H1 (cell line): Measurements from ENCODE around the gene KNCN. TPM values are rescaled to one million over a fixed set of nuclear protein-coding genes. Genes with fewer than 3 reads are reported as not detected.

Source experiments
- CTCF ChIA-PET: fragments of 300-600 bp; sonication (Branson Sonifier 250); formaldehyde crosslinking; loops from one replicate; lab custom pipeline; 2021; ENCODE audit not compliant: partially characterized antibody; lab: Charles Lee
- POLR2A ChIA-PET: fragments of 300-600 bp; sonication (Branson Sonifier 250); formaldehyde crosslinking; loops from one replicate; lab custom pipeline; 2021; ENCODE audit warnings: inconsistent platforms; ENCODE audit not compliant: partially characterized antibody; lab: Charles Lee
- DNase-seq, 2 experiments: peaks; one replicate each; pipeline versions ENCODE4 v3.0.0 to v3.0.0-alpha.2; 2010 to 2022; ENCODE audit warnings: low spot score in 2 of 2, low read depth in 1 of 2, mixed read lengths in 1 of 2
- FAIRE-seq: peaks from 2 replicates; lab custom pipeline; 2011; peaks lifted over from hg19 to GRCh38; lab: Jason Lieb, UNC
- H2AFZ ChIP-seq: 2 replicates; pipeline ENCODE4 v1.8.1; 2012; ENCODE audit warnings: low read length, inconsistent platforms
- H2AK5ac ChIP-seq: 2 replicates; pipeline ENCODE4 v1.6.1; 2013; ENCODE audit warnings: low read depth, low read length
- H2BK120ac ChIP-seq: replicated peaks from 2 replicates; pipeline ENCODE3; 2013; ENCODE audit warnings: low read depth, low read length, inconsistent platforms
- H2BK12ac ChIP-seq: 2 replicates; pipeline ENCODE4 v1.6.1; 2013; ENCODE audit warnings: low read depth, low read length
- H2BK15ac ChIP-seq: 2 replicates; pipeline ENCODE4 v1.6.1; 2013; ENCODE audit warnings: low read length
- H2BK20ac ChIP-seq: 2 replicates; pipeline ENCODE4 v1.6.1; 2013; ENCODE audit warnings: low read length
- H2BK5ac ChIP-seq: 2 replicates; pipeline ENCODE4 v1.6.1; 2013; ENCODE audit warnings: low read depth, low read length
- H3K14ac ChIP-seq: 2 replicates; pipeline ENCODE4 v1.6.1; 2013; ENCODE audit warnings: inconsistent platforms; ENCODE audit not compliant: insufficient read length
- H3K18ac ChIP-seq: 2 replicates; pipeline ENCODE4 v1.6.1; 2013; ENCODE audit warnings: low read length; ENCODE audit errors: extremely low read depth
- H3K23ac ChIP-seq: 2 replicates; pipeline ENCODE4 v1.6.1; 2013; ENCODE audit warnings: inconsistent platforms; ENCODE audit not compliant: insufficient read length
- H3K23me2 ChIP-seq: 2 replicates; pipeline ENCODE4 v1.6.1; 2013; ENCODE audit warnings: low read depth, low read length
- H3K27ac ChIP-seq: 2 replicates; pipeline ENCODE4 v1.6.1; 2011; ENCODE audit warnings: low read depth, low read length, inconsistent platforms
- H3K27me3 ChIP-seq, 4 experiments: replicated peaks in 1 of 4; 1 replicate in 1 of 4; 2 replicates in 3 of 4; pipeline versions ENCODE4 v1.6.1 to v1.8.1; 2011 to 2013; ENCODE audit warnings: low read length in 3 of 4, mild to moderate bottlenecking in 3 of 4, inconsistent platforms in 2 of 4, mixed read lengths in 2 of 4, moderate library complexity in 1 of 4; ENCODE audit not compliant: control insufficient read depth in 3 of 4, insufficient read depth in 3 of 4; ENCODE audit errors: extremely low read depth in 1 of 4
- H3K36me3 ChIP-seq, 4 experiments: 2 replicates each; pipeline versions ENCODE4 v1.6.1 to v1.8.1; 2011 to 2013; ENCODE audit warnings: mild to moderate bottlenecking in 4 of 4, low read length in 3 of 4, moderate library complexity in 2 of 4, control low read depth in 1 of 4, inconsistent platforms in 1 of 4; ENCODE audit not compliant: insufficient read depth in 4 of 4, control insufficient read depth in 2 of 4
- H3K4ac ChIP-seq: replicated peaks from 2 replicates; pipeline ENCODE3; 2013; ENCODE audit warnings: low read length, low read depth, mixed read lengths, inconsistent platforms; ENCODE audit not compliant: insufficient read length
- H3K4me1 ChIP-seq, 4 experiments: replicated peaks in 1 of 4; 1 replicate in 1 of 4; 2 replicates in 3 of 4; pipeline versions ENCODE4 v1.6.1 to v1.8.1; 2011 to 2013; ENCODE audit warnings: low read length in 3 of 4, inconsistent platforms in 2 of 4, mixed read lengths in 1 of 4; ENCODE audit not compliant: insufficient read depth in 4 of 4, control insufficient read depth in 3 of 4
- H3K4me2 ChIP-seq, 2 experiments: 2 replicates each; pipeline versions ENCODE4 v1.6.1 to v1.8.1; 2011 to 2013; ENCODE audit warnings: low read depth in 2 of 2, low read length in 2 of 2, control low read depth in 1 of 2, inconsistent platforms in 1 of 2, mild to moderate bottlenecking in 1 of 2; ENCODE audit not compliant: insufficient read depth in 1 of 2
- H3K4me3 ChIP-seq, 4 experiments: fragments of 200-600, 300-600 bp in 1 of 4; sonication (generic), shearing (Covaris generic), sonication (Bioruptor Twin) in 1 of 4; 2 replicates each; pipeline versions ENCODE4 v1.5.1 to v1.8.1; 2011 to 2016; ENCODE audit warnings: low read length in 4 of 4, low read depth in 3 of 4, control low read depth in 2 of 4, inconsistent platforms in 2 of 4, mild to moderate bottlenecking in 2 of 4, mixed read lengths in 1 of 4, moderate library complexity in 1 of 4; ENCODE audit not compliant: insufficient read depth in 2 of 4; ENCODE audit errors: extremely low read depth in 1 of 4
- H3K56ac ChIP-seq: replicated peaks from 2 replicates; pipeline ENCODE3; 2013; ENCODE audit warnings: low read depth, mild to moderate bottlenecking, mixed read lengths, low read length, inconsistent platforms; ENCODE audit not compliant: insufficient read length
- H3K79me1 ChIP-seq: 2 replicates; pipeline ENCODE4 v1.6.1; 2013; ENCODE audit warnings: low read depth, low read length, control low read depth
- H3K79me2 ChIP-seq, 2 experiments: 2 replicates each; pipeline versions ENCODE4 v1.6.1 to v1.8.1; 2012 to 2013; ENCODE audit warnings: low read length in 2 of 2, mild to moderate bottlenecking in 2 of 2, inconsistent platforms in 1 of 2; ENCODE audit not compliant: insufficient read depth in 2 of 2, control insufficient read depth in 1 of 2
- H3K9ac ChIP-seq, 4 experiments: replicated peaks in 1 of 4; 1 replicate in 1 of 4; 2 replicates in 3 of 4; pipeline versions ENCODE4 v1.6.1 to v1.8.1; 2011 to 2013; ENCODE audit warnings: low read depth in 3 of 4, low read length in 3 of 4, control low read depth in 2 of 4, mild to moderate bottlenecking in 2 of 4, moderate library complexity in 2 of 4, inconsistent platforms in 1 of 4; ENCODE audit errors: extremely low read depth in 1 of 4
- H3K9me3 ChIP-seq, 2 experiments: 2 replicates each; pipeline versions ENCODE4 v1.6.1 to v1.8.1; 2012 to 2013; ENCODE audit warnings: mild to moderate bottlenecking in 2 of 2, moderate library complexity in 2 of 2, control low read depth in 1 of 2, inconsistent platforms in 1 of 2, low read depth in 1 of 2, low read length in 1 of 2, mixed read lengths in 1 of 2; ENCODE audit not compliant: insufficient read depth in 2 of 2
- H4K20me1 ChIP-seq, 2 experiments: replicated peaks in 1 of 2; 2 replicates each; pipeline versions ENCODE3 to v1.8.1; 2011 to 2013; ENCODE audit warnings: inconsistent platforms in 2 of 2, low read length in 2 of 2, mild to moderate bottlenecking in 1 of 2; ENCODE audit not compliant: insufficient read depth in 2 of 2, control insufficient read depth in 1 of 2
- H4K5ac ChIP-seq: 2 replicates; pipeline ENCODE4 v1.6.1; 2013; ENCODE audit warnings: low read length, low read depth, mixed read lengths, inconsistent platforms; ENCODE audit not compliant: insufficient read length
- H4K8ac ChIP-seq: 2 replicates; pipeline ENCODE4 v1.8.0; 2013; ENCODE audit warnings: mild to moderate bottlenecking, moderate library complexity, low read length, inconsistent platforms; ENCODE audit not compliant: insufficient read depth; ENCODE audit errors: extremely low read depth
- H4K91ac ChIP-seq: replicated peaks from 2 replicates; pipeline ENCODE3; 2013; ENCODE audit warnings: low read length, mixed read lengths, inconsistent platforms; ENCODE audit not compliant: insufficient read length
- BACH1 ChIP-seq: IDR thresholded peaks from 2 replicates; pipeline ENCODE4 v1.6.1; 2012; ENCODE audit warnings: low read length, improper control_type of control experiment
- CEBPB ChIP-seq: IDR thresholded peaks from 2 replicates; pipeline ENCODE4 v1.6.1; 2012; ENCODE audit warnings: low read depth, low read length
- CREB1 ChIP-seq: IDR thresholded peaks from 2 replicates; pipeline ENCODE4 v1.6.1; 2012; ENCODE audit warnings: inconsistent platforms
- EZH2 ChIP-seq: fragments of 200-600 bp; sonication (generic); IDR thresholded peaks from 2 replicates; pipeline ENCODE4 v1.7.1; 2012; ENCODE audit warnings: low read depth, mild to moderate bottlenecking, moderate library complexity, low read length, inconsistent platforms; ENCODE audit not compliant: severe bottlenecking
- KDM1A ChIP-seq: fragments of 200-600, 300-600 bp; sonication (generic); IDR thresholded peaks from 2 replicates; pipeline ENCODE4 v1.7.1; 2016; ENCODE audit warnings: mild to moderate bottlenecking, low read length, borderline replicate concordance
- SAP30 ChIP-seq: fragments of 300-600 bp; sonication (generic); IDR thresholded peaks from 2 replicates; pipeline ENCODE4 v1.7.1; 2012; ENCODE audit warnings: low read length, moderate library complexity, mild to moderate bottlenecking, inconsistent platforms; ENCODE audit not compliant: insufficient read depth, insufficient replicate concordance
- SP1 ChIP-seq: IDR thresholded peaks from 2 replicates; pipeline ENCODE4 v1.6.1; 2011; ENCODE audit warnings: low read depth, low read length
- SUZ12 ChIP-seq: fragments of 200-600 bp; sonication (generic); IDR thresholded peaks from 2 replicates; pipeline ENCODE4 v1.6.1; 2012; ENCODE audit warnings: mild to moderate bottlenecking, inconsistent platforms, low read length, moderate library complexity, mixed read lengths
- YY1 ChIP-seq: IDR thresholded peaks from 2 replicates; pipeline ENCODE4 v1.6.1; 2011; ENCODE audit warnings: low read depth, mild to moderate bottlenecking, low read length
- WGBS, 2 experiments: shearing (Covaris generic) in 1 of 2; methylation state at CpG; one replicate each; pipeline versions ENCODE4 v1.1.6 to v1.1.7; 2013 to 2015; ENCODE audit warnings: low lambda C conversion rate in 2 of 2, mixed read lengths in 2 of 2, inconsistent platforms in 1 of 2, low coverage in 1 of 2, missing lambda C conversion rate in 1 of 2; ENCODE audit not compliant: insufficient replicate concordance in 2 of 2, insufficient coverage in 1 of 2, insufficient read length in 1 of 2; ENCODE audit errors: extremely low coverage in 1 of 2, missing lambda C conversion rate in 1 of 2; 5-methylcytosine and 5-hydroxymethylcytosine counted together
- polyA plus RNA-seq, 7 experiments: library from polyadenylated mRNA; depleted of rRNA in 3 of 7; stranded (reverse) in 5 of 7; unstranded in 2 of 7; fragments of >200 nt in 5 of 7; fragments of 200-250 nt in 2 of 7; gene quantifications; 1 replicate in 5 of 7; 2 replicates in 1 of 7; 4 replicates in 1 of 7; pipeline versions ENCODE4 v1.2.1 to v1.2.3, GENCODE V29; 2011 to 2013; ENCODE audit warnings: missing spikeins in 2 of 7, mixed read lengths in 2 of 7
- total RNA-seq: library from RNA; stranded (reverse); fragmentation: NEBNext Ultra II Directional; extraction: Animal tissue kit (Norgen Biotek cat#: 25700); gene quantifications from 2 replicates; pipeline ENCODE4 v1.2.1, GENCODE V29; 2021
- TF ChIP-seq, protein P1 (sequence below): IDR thresholded peaks from 2 replicates; pipeline ENCODE4 v1.6.1; 2012; ENCODE audit warnings: low read length, inconsistent platforms
- TF ChIP-seq, protein P2 (sequence below): IDR thresholded peaks from 2 replicates; pipeline ENCODE4 v1.6.1; 2011; ENCODE audit warnings: low read depth, mild to moderate bottlenecking, low read length; ENCODE audit not compliant: insufficient read depth
- TF ChIP-seq, protein P3 (sequence below): IDR thresholded peaks from 2 replicates; pipeline ENCODE4 v1.6.1; 2012; ENCODE audit warnings: inconsistent platforms

The KNCN gene
- total and polyA plus RNA-seq, 2 of the 8 experiments (the other 6 are each of a cell fraction or from before 2014, with no cell fraction given), result not detected

DNA sequence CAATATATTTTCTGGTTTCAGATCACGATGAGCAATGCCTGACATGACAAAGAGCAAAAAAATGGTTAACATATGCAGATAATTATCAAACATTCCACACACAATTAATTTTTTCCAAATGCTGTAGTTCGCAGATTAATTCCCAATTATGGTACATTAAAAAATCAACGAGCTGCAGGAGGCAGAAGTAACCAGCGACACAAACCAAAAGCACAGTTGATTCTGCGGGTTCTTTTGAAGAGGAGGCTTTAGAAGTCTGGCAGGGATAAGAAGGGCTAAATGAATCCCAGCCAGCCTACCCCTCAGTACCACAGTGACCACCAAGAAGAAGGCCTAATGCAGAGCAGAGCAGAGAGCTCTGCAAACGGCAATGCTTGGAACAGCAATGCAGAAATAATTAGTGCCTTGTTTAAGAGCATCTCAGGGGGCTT, 17.0 kb upstream of the KNCN start:
- Histone ChIP-seq H2AFZ (no peak overlapping the region), H2BK15ac (no peak overlapping the region), H3K4me2 (no peak overlapping the region; a peak in 1 of 4 replicates), H2BK120ac (no peak overlapping the region), H4K91ac (no peak overlapping the region), H3K9ac (no peak overlapping the region), H3K18ac (no peak overlapping the region), H3K36me3 (no peaks in the 10 kb centered on the region; a peak in 1 of 8 replicates), H4K5ac (no peak overlapping the region), H3K79me2 (no peaks in the 10 kb centered on the region), H2BK12ac (no peak overlapping the region), H4K20me1 (no peaks in the 10 kb centered on the region), H3K4me1 (peaks cover 0 to 3% (median 1%) of the 10 kb centered on the region in 4 experiments; a peak in 4 of 7 replicates), H2BK5ac (no peak overlapping the region), H3K9me3 (no peaks in the 10 kb centered on the region), H3K27ac (no peak overlapping the region), H3K56ac (no peak overlapping the region), H3K23ac (no peak overlapping the region), H3K27me3 (no peaks in the 10 kb centered on the region), H2AK5ac (no peak overlapping the region), H4K8ac (no peak overlapping the region), H2BK20ac (no peak overlapping the region), H3K79me1 (no peaks in the 10 kb centered on the region), H3K23me2 (no peaks in the 10 kb centered on the region), H3K4ac (no peak overlapping the region), H3K4me3 (no peak overlapping the region), H3K14ac (no peak overlapping the region)
- ChIA-PET CTCF (interaction anchor here (0.6 to 3.1 kb wide), 5 partner anchors 21 to 165 kb away, joined by 3 to 17 read pairs (median 9); partner anchors contain the start of gene MKNK1), POLR2A (interaction anchor here (1.4 kb wide), 1 partner anchor 106 kb away, joined by 3 read pairs; no protein-coding TSS in a partner anchor)
- FAIRE-seq (no peak), DNase-seq (no peak)
- 93% methylated on average over 6 of the region's 6 CpGs; no CpG with 5 or more reads in 1 of the 2 experiments for WGBS, 2 experiments
- TF ChIP-seq CREB1, result no peak
- no peak for TF ChIP-seq CEBPB
- TF ChIP-seq, protein P1, sequence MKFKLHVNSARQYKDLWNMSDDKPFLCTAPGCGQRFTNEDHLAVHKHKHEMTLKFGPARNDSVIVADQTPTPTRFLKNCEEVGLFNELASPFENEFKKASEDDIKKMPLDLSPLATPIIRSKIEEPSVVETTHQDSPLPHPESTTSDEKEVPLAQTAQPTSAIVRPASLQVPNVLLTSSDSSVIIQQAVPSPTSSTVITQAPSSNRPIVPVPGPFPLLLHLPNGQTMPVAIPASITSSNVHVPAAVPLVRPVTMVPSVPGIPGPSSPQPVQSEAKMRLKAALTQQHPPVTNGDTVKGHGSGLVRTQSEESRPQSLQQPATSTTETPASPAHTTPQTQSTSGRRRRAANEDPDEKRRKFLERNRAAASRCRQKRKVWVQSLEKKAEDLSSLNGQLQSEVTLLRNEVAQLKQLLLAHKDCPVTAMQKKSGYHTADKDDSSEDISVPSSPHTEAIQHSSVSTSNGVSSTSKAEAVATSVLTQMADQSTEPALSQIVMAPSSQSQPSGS, result no peak
- TF ChIP-seq SAP30, result no peak
- no peak for TF ChIP-seq KDM1A
- TF ChIP-seq SUZ12, result no peak
- TF ChIP-seq BACH1, result no peak
- TF ChIP-seq SP1, result no peak
- TF ChIP-seq EZH2, result no peak
- no peak for TF ChIP-seq YY1
- TF ChIP-seq, protein P2, sequence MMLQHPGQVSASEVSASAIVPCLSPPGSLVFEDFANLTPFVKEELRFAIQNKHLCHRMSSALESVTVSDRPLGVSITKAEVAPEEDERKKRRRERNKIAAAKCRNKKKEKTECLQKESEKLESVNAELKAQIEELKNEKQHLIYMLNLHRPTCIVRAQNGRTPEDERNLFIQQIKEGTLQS, result no peak
- TF ChIP-seq, protein P3, sequence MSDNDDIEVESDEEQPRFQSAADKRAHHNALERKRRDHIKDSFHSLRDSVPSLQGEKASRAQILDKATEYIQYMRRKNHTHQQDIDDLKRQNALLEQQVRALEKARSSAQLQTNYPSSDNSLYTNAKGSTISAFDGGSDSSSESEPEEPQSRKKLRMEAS, result no peak
